ENCODE measurements around the gene SLC41A3. TPM values are rescaled to one million over a fixed set of nuclear protein-coding genes. Genes with fewer than 3 reads are reported as not detected.

Gene SLC41A3
- total and polyA plus RNA-seq, 10 of the 15 experiments (the other 5 are each of a cell fraction or from before 2014, with no cell fraction given) = 8.3 to 29.5 (median 16.7) TPM

DNA sequence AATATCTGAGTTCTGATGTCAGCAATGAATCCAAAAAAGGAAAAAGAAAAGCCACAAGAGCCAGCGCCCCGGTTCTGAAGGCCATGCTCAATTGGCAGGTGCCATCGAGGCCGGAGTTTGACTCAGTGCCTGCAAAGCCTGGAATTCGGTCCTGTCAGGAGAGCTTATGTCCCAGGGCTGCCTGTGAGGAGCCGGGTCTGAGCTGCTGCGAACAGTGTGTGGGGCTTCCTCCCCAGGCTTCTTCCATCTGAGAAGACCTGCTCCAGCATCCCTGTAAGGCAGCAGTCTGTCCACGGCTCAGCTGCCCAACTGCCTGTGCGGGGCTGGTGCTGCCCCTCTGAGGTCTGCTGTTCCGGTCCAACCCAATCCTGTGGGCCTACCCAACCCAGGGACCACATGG, 68.8 kb downstream of the SLC41A3 start (continued):
- TF ChIP-seq, protein P1, sequence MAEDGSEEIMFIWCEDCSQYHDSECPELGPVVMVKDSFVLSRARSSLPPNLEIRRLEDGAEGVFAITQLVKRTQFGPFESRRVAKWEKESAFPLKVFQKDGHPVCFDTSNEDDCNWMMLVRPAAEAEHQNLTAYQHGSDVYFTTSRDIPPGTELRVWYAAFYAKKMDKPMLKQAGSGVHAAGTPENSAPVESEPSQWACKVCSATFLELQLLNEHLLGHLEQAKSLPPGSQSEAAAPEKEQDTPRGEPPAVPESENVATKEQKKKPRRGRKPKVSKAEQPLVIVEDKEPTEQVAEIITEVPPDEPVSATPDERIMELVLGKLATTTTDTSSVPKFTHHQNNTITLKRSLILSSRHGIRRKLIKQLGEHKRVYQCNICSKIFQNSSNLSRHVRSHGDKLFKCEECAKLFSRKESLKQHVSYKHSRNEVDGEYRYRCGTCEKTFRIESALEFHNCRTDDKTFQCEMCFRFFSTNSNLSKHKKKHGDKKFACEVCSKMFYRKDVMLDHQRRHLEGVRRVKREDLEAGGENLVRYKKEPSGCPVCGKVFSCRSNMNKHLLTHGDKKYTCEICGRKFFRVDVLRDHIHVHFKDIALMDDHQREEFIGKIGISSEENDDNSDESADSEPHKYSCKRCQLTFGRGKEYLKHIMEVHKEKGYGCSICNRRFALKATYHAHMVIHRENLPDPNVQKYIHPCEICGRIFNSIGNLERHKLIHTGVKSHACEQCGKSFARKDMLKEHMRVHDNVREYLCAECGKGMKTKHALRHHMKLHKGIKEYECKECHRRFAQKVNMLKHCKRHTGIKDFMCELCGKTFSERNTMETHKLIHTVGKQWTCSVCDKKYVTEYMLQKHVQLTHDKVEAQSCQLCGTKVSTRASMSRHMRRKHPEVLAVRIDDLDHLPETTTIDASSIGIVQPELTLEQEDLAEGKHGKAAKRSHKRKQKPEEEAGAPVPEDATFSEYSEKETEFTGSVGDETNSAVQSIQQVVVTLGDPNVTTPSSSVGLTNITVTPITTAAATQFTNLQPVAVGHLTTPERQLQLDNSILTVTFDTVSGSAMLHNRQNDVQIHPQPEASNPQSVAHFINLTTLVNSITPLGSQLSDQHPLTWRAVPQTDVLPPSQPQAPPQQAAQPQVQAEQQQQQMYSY (CRISPR knock-in tag; IDR thresholded peaks at IDR 0.05) = no peak
- TF ChIP-seq WRNIP1 (IDR thresholded peaks at IDR 0.05; ENCODE audit: borderline replicate concordance, low read depth, low read length) (no peak), PAX8 (IDR thresholded peaks at IDR 0.05) (no peak), SUPT20H (IDR thresholded peaks at IDR 0.05; ENCODE audit: borderline replicate concordance, control insufficient read depth, low read depth, low read length) (no peak), NRF1 (conservative IDR thresholded peaks at IDR 0.05; ENCODE audit: low read depth, low read length) (no peak), ZNF384 (IDR thresholded peaks at IDR 0.05; ENCODE audit: borderline replicate concordance, low read depth, low read length) (no peak), SREBF1 (IDR thresholded peaks at IDR 0.05; ENCODE audit: low read length) (no peak), BHLHE40 (IDR thresholded peaks at IDR 0.05; ENCODE audit: borderline replicate concordance in 1 of 2, low read depth in 2 of 2, low read length in 1 of 2) (no peak), SUZ12 (IDR thresholded peaks at IDR 0.05; ENCODE audit: unreplicated experiment) (no peak)
- TF ChIP-seq, protein P2, sequence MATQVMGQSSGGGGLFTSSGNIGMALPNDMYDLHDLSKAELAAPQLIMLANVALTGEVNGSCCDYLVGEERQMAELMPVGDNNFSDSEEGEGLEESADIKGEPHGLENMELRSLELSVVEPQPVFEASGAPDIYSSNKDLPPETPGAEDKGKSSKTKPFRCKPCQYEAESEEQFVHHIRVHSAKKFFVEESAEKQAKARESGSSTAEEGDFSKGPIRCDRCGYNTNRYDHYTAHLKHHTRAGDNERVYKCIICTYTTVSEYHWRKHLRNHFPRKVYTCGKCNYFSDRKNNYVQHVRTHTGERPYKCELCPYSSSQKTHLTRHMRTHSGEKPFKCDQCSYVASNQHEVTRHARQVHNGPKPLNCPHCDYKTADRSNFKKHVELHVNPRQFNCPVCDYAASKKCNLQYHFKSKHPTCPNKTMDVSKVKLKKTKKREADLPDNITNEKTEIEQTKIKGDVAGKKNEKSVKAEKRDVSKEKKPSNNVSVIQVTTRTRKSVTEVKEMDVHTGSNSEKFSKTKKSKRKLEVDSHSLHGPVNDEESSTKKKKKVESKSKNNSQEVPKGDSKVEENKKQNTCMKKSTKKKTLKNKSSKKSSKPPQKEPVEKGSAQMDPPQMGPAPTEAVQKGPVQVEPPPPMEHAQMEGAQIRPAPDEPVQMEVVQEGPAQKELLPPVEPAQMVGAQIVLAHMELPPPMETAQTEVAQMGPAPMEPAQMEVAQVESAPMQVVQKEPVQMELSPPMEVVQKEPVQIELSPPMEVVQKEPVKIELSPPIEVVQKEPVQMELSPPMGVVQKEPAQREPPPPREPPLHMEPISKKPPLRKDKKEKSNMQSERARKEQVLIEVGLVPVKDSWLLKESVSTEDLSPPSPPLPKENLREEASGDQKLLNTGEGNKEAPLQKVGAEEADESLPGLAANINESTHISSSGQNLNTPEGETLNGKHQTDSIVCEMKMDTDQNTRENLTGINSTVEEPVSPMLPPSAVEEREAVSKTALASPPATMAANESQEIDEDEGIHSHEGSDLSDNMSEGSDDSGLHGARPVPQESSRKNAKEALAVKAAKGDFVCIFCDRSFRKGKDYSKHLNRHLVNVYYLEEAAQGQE (IDR thresholded peaks at IDR 0.05; ENCODE audit: low read depth, low read length) = no peak
